Thymus (tissue), 11 donors: ENCODE measurements around the gene STXBP6. TPM values are rescaled to one million over a fixed set of nuclear protein-coding genes. Genes with fewer than 3 reads are reported as not detected.
"Not testable (repeated sequence)": the region's sequence is repeated elsewhere in the genome, so short reads cannot be mapped to it uniquely, and the experiment has no call there.

Source experiments
- DNase-seq, 9 donors: peaks; one replicate each; pipeline ENCODE4 v3.0.0-alpha.2; 2013; ENCODE audit warnings: low spot score in 9 of 9, low read depth in 6 of 9, missing footprints in 1 of 9
- H3K27ac ChIP-seq, 2 donors: one replicate each; pipeline ENCODE4 v1.5.1; 2013; ENCODE audit warnings: control low read depth in 1 of 2, low read depth in 1 of 2, low read length in 1 of 2, mild to moderate bottlenecking in 1 of 2, moderate library complexity in 1 of 2
- H3K27me3 ChIP-seq, 2 donors: one replicate each; pipeline ENCODE4 v1.5.1; 2013; ENCODE audit warnings: low read length in 1 of 2; ENCODE audit not compliant: control insufficient read depth in 2 of 2, insufficient read depth in 1 of 2
- H3K36me3 ChIP-seq, 2 donors: one replicate each; pipeline ENCODE4 v1.5.1; 2013; ENCODE audit warnings: low read length in 1 of 2, mild to moderate bottlenecking in 1 of 2, moderate library complexity in 1 of 2; ENCODE audit not compliant: control insufficient read depth in 2 of 2, insufficient read depth in 2 of 2
- H3K4me1 ChIP-seq, 2 donors: one replicate each; pipeline ENCODE4 v1.5.1; 2013; ENCODE audit warnings: low read length in 2 of 2; ENCODE audit not compliant: control insufficient read depth in 2 of 2, insufficient read depth in 2 of 2
- H3K4me3 ChIP-seq, 2 donors: one replicate each; pipeline ENCODE4 v1.5.1; 2013; ENCODE audit warnings: low read length in 2 of 2, control low read depth in 1 of 2, mild to moderate bottlenecking in 1 of 2
- H3K9me3 ChIP-seq, 2 donors: one replicate each; pipeline ENCODE4 v1.5.1; 2013; ENCODE audit warnings: low read length in 1 of 2, mild to moderate bottlenecking in 1 of 2; ENCODE audit not compliant: control insufficient read depth in 2 of 2, insufficient read depth in 1 of 2
- WGBS: extraction: QIAGEN DNeasy Blood & Tissue Kit; methylation state at CpG from one replicate; pipeline ENCODE4 v1.1.7; 2013; 5-methylcytosine and 5-hydroxymethylcytosine counted together
- polyA plus RNA-seq: library from polyadenylated mRNA; stranded (reverse); fragments of 200-250 nt; gene quantifications from one replicate; pipeline ENCODE4 v1.2.3, GENCODE V29; 2013
- total RNA-seq: library from RNA; stranded (reverse); fragments of 120-200 nt; gene quantifications from one replicate; pipeline ENCODE4 v1.2.4, GENCODE V29; 2013
- donor health status: healthy.

STXBP6 gene
- total and polyA plus RNA-seq, 2 donors, result 6.9 to 8.3 TPM

GRCh38 chr14:24962118-24962517, 87.8 kb downstream of the STXBP6 start:
- H3K36me3 ChIP-seq, H3K27ac ChIP-seq, H3K4me3 ChIP-seq, H3K4me1 ChIP-seq, H3K9me3 ChIP-seq, H3K27me3 ChIP-seq, DNase-seq: not testable (repeated sequence)
- 97% methylated on average over 6 of the region's 6 CpGs for WGBS

DNA sequence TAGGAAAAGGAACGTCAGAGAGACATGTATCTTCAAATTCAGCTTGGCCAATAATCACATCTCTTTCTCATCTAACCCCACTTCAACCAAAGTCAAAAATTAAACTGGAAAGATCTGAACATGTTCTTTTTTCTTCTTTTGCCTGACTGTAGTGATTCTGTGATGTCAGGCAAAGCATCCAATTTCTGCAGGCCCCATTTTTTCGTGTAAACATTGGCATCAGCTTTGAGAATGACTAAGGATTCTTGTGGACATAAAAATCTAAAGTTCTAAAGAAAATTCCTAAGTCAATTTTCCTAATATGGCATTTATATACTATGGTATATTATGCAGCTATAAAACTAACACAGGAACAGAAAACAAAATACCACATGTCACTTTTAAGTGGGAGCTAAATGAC, 89.1 kb downstream of the STXBP6 start:
- no peak for DNase-seq

GRCh38 chr14:24959791-24960331, 90.1 kb downstream of the STXBP6 start:
- no peaks in the 10 kb centered on the region for H3K27me3 ChIP-seq
- H3K4me3 ChIP-seq, result no peak overlapping the region
- H3K4me1 ChIP-seq, result no peaks in the 10 kb centered on the region
- DNase-seq, result no peak
- no peak overlapping the region for H3K27ac ChIP-seq
- no peaks in the 10 kb centered on the region for H3K9me3 ChIP-seq
- no peaks in the 10 kb centered on the region for H3K36me3 ChIP-seq
- WGBS, result 81% methylated on average over 1 of the region's 1 CpG

More for the DNA sequence above, 89.1 kb downstream of the STXBP6 start:
- Histone ChIP-seq H3K4me3 (no peak overlapping the region), H3K9me3 (no peaks in the 10 kb centered on the region), H3K4me1 (no peaks in the 10 kb centered on the region), H3K27ac (no peak overlapping the region), H3K36me3 (no peaks in the 10 kb centered on the region), H3K27me3 (no peaks in the 10 kb centered on the region)
- WGBS, result 83% methylated on average over 2 of the region's 2 CpGs

GRCh38 chr14:24958271-24958670, 91.7 kb downstream of the STXBP6 start:
- Histone ChIP-seq H3K9me3 (no peaks in the 10 kb centered on the region), H3K4me3 (no peak overlapping the region), H3K36me3 (no peaks in the 10 kb centered on the region), H3K27ac (no peak overlapping the region), H3K27me3 (no peaks in the 10 kb centered on the region), H3K4me1 (no peaks in the 10 kb centered on the region)
- no peak for DNase-seq
- WGBS, result 83% methylated on average over 1 of the region's 1 CpG

DNA sequence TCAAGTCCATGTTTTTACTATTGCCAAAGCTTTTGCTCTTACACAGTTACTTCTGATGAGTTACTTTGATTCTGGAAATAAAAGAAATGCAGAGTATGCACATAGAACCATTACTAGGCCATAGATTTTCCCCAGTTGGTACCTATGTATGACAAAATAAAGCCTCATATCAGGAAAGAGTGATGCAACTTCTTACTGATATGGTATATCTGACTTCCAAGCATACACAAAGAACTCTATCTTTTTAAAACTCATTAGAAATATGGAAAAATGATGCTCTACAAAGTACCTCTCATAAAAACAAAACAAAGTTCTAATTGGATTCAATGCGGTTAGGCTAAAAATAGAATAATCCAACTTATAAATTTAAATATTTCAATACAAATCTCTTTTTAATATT, 92.1 kb downstream of the STXBP6 start:
- H3K9me3 ChIP-seq, result no peaks in the 10 kb centered on the region
- H3K36me3 ChIP-seq, result no peaks in the 10 kb centered on the region
- no peak overlapping the region for H3K4me3 ChIP-seq
- 96% methylated on average over 1 of the region's 1 CpG for WGBS
- H3K4me1 ChIP-seq, result no peaks in the 10 kb centered on the region
- no peak for DNase-seq
- no peaks in the 10 kb centered on the region for H3K27me3 ChIP-seq
- H3K27ac ChIP-seq, result no peak overlapping the region

DNA sequence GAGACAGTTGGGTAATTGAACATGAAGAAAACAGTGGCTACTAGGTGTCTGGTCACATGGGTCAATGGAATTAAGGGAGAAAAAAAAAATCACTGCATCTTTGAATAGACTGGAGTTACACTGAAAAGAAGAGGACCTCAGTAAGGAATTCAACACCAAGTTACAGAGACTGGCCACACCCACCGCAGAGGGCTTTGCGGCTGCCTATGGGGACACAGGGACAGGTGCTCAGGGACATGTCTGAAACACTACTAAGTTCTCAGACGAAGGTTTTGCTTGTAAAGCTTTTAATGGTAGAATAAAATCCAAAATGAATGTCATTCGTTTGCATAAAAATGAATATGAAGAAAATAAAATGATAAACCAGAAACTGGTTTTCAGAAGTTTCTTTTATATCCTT, 93.8 kb downstream of the STXBP6 start:
- H3K4me1 ChIP-seq, result no peaks in the 10 kb centered on the region
- no peak overlapping the region for H3K27ac ChIP-seq
- WGBS, result 94% methylated on average over 4 of the region's 4 CpGs
- no peak overlapping the region for H3K4me3 ChIP-seq
- H3K9me3 ChIP-seq, result no peaks in the 10 kb centered on the region
- H3K27me3 ChIP-seq, result no peaks in the 10 kb centered on the region
- H3K36me3 ChIP-seq, result no peaks in the 10 kb centered on the region
- no peak for DNase-seq

DNA sequence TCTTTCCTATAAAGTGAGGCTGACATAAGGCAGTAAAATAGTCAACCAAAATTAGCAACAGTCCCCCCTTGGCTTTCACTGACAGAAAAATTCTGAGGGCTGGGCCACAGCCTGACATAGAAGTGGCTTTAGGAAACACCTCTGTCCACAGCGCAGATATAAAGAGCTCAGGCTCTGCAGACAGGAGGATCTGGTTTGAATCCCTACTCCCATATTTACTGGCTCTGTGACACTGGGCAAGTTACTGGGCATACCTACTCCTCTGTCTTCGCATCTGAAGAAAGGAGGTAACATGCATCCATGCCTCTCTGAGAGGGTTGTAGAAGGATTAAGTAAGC, 95.3 kb downstream of the STXBP6 start:
- WGBS, result 97% methylated on average over 2 of the region's 2 CpGs
- no peak for DNase-seq
- Histone ChIP-seq H3K36me3 (no peaks in the 10 kb centered on the region), H3K9me3 (no peaks in the 10 kb centered on the region), H3K4me1 (no peaks in the 10 kb centered on the region), H3K27me3 (no peaks in the 10 kb centered on the region), H3K4me3 (no peak overlapping the region), H3K27ac (no peak overlapping the region)

GRCh38 chr14:24954037-24954699, 95.8 kb downstream of the STXBP6 start:
- Histone ChIP-seq H3K9me3 (no peaks in the 10 kb centered on the region), H3K27me3 (no peaks in the 10 kb centered on the region), H3K36me3 (no peaks in the 10 kb centered on the region), H3K4me3 (no peak overlapping the region), H3K27ac (no peak overlapping the region), H3K4me1 (no peaks in the 10 kb centered on the region)
- DNase-seq, result no peak
- 83% methylated on average over 4 of the region's 4 CpGs for WGBS

DNA sequence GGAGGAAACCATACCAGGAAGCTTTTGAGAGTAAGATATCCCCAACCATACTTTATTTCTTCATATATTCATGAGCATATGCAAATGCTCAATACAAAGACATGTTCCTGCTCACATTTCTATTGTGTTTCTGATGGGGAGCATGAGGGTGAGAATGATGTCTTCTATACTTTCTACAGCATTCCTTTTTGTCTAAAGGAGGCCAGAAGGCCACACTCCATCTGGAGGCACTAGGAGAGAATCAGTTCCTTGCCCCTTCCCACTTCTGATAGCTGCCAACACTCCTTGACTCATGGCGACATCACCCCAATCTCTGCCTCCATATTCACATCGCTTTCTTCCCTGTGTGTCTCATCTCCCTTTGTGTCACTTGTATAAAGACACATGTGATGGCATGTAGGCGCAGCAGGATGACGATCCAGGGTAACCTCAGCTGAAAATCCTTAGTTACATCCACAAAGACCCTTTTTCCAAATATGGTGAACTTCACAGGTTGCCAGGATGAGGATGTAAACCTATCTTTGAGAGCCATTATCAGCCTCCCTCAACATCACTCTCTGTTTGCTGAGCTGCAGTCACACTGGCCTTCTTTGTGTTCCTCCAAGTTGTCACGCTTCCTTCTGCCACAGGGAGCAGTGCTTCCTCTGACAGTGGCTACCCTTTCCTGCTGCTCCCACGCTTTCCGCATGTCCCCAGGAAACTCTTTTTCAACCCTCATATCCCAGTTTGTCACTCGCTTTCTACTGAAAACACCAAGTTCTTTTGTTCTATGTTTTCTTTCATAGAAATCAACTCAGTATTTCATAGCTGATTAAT, 96.9 kb downstream of the STXBP6 start:
- Histone ChIP-seq H3K27ac (no peak overlapping the region), H3K36me3 (no peaks in the 10 kb centered on the region), H3K4me3 (no peak overlapping the region), H3K9me3 (no peaks in the 10 kb centered on the region), H3K4me1 (no peaks in the 10 kb centered on the region), H3K27me3 (no peaks in the 10 kb centered on the region)
- DNase-seq, result no peak
- 96% methylated on average over 8 of the region's 8 CpGs for WGBS
